ENCODE data around the gene LEF1.

The LEF1 gene

GRCh38 chr4:108192056-108192455 lies 23.3 kb upstream of the LEF1 start:
- Mint-ChIP-seq H3K27me3 (ENCODE audit: low read depth) (peaks cover 5% of the 10 kb centered on the region), H3K4me3 (no peak overlapping the region), H3K4me1 (ENCODE audit: low read depth) (peaks cover 20% of the 10 kb centered on the region), H3K36me3 (ENCODE audit: low read depth) (peaks cover 4% of the 10 kb centered on the region), H3K27ac (no peak overlapping the region), H3K9me3 (no peaks in the 10 kb centered on the region)

DNA sequence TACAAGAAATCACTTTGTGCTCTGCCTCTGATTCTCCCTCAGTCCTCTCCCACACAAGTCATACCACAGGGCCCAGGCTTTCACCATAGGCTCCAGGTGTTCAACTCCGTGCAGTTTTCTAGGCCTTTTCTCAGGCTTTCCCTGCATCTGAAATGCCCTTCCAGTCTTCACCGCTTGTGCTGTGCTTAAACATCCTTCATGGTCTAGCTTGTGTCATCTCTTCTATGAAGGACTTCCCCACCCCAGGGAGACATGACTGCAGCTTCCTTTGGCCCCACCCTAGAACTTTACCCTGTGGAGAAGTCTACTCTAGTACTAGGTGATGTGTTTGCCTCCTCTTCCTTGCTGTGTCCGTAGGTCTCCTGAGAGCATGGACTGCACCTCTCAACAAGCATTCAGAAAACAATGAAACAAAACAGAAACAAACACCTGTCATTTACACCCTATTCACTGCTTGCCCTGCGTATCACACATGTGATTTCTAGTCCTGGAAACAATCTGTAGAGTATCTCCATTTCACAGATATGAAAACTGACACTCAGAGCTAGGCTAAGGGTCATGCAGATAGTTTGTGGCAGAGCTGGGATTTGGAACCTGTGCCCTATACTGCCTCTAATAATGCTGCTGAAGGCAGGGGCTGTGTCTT lies 22.7 kb upstream of the LEF1 start:
- peaks cover 20% of the 10 kb centered on the region for H3K4me1 Mint-ChIP-seq (ENCODE audit: low read depth)
- H3K4me3 Mint-ChIP-seq = peak overlapping the region; percentile 0
- peaks cover 5% of the 10 kb centered on the region for H3K27me3 Mint-ChIP-seq (ENCODE audit: low read depth)
- peaks cover 4% of the 10 kb centered on the region for H3K36me3 Mint-ChIP-seq (ENCODE audit: low read depth)
- no peaks in the 10 kb centered on the region for H3K9me3 Mint-ChIP-seq
- peak overlapping the region; percentile 34 for H3K27ac Mint-ChIP-seq

DNA sequence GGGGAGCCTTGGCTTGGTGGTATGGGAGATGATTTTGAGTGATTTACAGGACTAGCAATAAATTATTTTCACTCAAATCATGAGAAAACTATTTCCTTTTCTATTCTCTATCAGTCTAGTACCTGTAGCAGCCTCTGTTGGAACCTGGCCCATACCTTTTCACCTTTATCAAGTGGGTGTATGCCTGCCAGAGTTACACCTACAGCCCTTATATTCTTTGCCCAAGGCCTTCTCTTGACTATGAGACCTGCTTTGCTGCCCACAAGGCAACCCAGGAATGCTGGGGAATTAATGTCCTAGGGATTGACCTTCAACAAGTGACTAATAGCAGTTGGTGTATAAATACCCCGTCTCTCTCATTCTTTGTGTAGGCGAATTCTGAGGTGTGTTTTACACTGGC lies 20.0 kb upstream of the LEF1 start:
- no peak overlapping the region for H3K27ac Mint-ChIP-seq
- H3K27me3 Mint-ChIP-seq (ENCODE audit: low read depth) = peaks cover 5% of the 10 kb centered on the region
- no peaks in the 10 kb centered on the region for H3K9me3 Mint-ChIP-seq
- H3K4me1 Mint-ChIP-seq (ENCODE audit: low read depth) = peaks cover 19% of the 10 kb centered on the region
- H3K4me3 Mint-ChIP-seq = no peak overlapping the region
- H3K36me3 Mint-ChIP-seq (ENCODE audit: low read depth) = peaks cover 4% of the 10 kb centered on the region

- peaks cover 2% of the 10 kb centered on the region for H3K36me3 Mint-ChIP-seq (ENCODE audit: low read depth)
- peaks cover 9% of the 10 kb centered on the region for H3K4me1 Mint-ChIP-seq (ENCODE audit: low read depth)
- H3K4me3 Mint-ChIP-seq = no peak overlapping the region
- peaks cover 8% of the 10 kb centered on the region for H3K27me3 Mint-ChIP-seq (ENCODE audit: low read depth)
- H3K9me3 Mint-ChIP-seq = no peaks in the 10 kb centered on the region
- H3K27ac Mint-ChIP-seq = no peak overlapping the region
Observed at GRCh38 chr4:108185252-108185651, 16.5 kb upstream of the LEF1 start.

- H3K9me3 Mint-ChIP-seq = no peaks in the 10 kb centered on the region
- H3K27me3 Mint-ChIP-seq (ENCODE audit: low read depth) = peaks cover 7% of the 10 kb centered on the region
- H3K27ac Mint-ChIP-seq = no peak overlapping the region
- no peaks in the 10 kb centered on the region for H3K36me3 Mint-ChIP-seq (ENCODE audit: low read depth)
- no peak overlapping the region for H3K4me3 Mint-ChIP-seq
- H3K4me1 Mint-ChIP-seq (ENCODE audit: low read depth) = peaks cover 6% of the 10 kb centered on the region
Observed at GRCh38 chr4:108184453-108185049, 15.8 kb upstream of the LEF1 start.

GRCh38 chr4:108181704-108182103 lies 13.0 kb upstream of the LEF1 start:
- Mint-ChIP-seq H3K4me1 (ENCODE audit: low read depth) (peaks cover 10% of the 10 kb centered on the region), H3K27ac (no peak overlapping the region), H3K9me3 (no peaks in the 10 kb centered on the region)

DNA sequence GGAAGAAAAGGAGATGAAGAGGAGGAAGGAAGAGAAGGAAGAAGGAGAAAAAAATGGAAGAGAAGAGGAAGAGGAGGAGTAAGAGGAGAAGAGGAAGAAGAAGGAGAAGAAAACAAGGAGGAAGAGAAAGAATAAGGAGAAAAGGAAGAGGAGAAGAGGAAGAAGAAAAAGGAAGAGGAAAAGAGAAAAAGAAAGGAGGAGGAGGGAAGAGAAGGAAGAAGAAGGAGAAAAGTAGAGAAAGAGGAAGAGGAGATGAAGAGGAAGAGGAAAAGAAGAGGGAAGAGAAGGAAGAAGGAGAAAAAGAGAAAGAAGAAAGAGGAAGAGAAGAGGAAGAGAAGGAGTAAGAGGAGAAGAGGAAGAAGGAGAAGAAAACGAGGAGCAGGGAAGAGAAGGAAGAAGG lies 11.8 kb upstream of the LEF1 start:
- Mint-ChIP-seq H3K4me3 (no peak overlapping the region), H3K9me3 (no peaks in the 10 kb centered on the region), H3K27me3 (ENCODE audit: low read depth) (peaks cover 7% of the 10 kb centered on the region), H3K27ac (no peak overlapping the region), H3K4me1 (ENCODE audit: low read depth) (peaks cover 14% of the 10 kb centered on the region), H3K36me3 (ENCODE audit: low read depth) (peaks cover 5% of the 10 kb centered on the region)

More at GRCh38 chr4:108181704-108182103, 13.0 kb upstream of the LEF1 start:
- H3K36me3 Mint-ChIP-seq (ENCODE audit: low read depth) = peaks cover 5% of the 10 kb centered on the region
- H3K27me3 Mint-ChIP-seq (ENCODE audit: low read depth) = peaks cover 7% of the 10 kb centered on the region
- no peak overlapping the region for H3K4me3 Mint-ChIP-seq

DNA sequence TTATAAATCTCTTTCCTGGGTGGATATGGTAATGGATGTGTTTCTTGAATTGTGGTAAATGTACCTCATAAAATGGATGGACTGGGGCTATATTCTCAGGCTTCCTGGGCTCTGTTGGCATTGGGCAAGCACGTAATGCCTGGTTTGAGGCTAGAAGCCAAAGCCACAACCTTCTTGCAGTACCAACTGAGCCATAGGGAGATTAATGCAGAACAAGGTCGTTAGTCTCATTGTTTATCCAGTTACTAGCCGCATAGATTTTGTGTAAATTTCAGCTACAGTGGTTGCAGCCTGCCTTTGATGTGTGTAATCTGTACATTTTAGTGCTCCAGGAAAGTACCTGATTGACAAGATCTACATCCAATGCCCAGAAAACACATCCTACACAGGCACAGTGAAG lies 7.2 kb upstream of the LEF1 start:
- Mint-ChIP-seq H3K4me3 (no peak overlapping the region), H3K27me3 (ENCODE audit: low read depth) (peaks cover 13% of the 10 kb centered on the region), H3K27ac (no peak overlapping the region), H3K4me1 (ENCODE audit: low read depth) (peaks cover 30% of the 10 kb centered on the region), H3K36me3 (ENCODE audit: low read depth) (peaks cover 5% of the 10 kb centered on the region), H3K9me3 (no peaks in the 10 kb centered on the region)

DNA sequence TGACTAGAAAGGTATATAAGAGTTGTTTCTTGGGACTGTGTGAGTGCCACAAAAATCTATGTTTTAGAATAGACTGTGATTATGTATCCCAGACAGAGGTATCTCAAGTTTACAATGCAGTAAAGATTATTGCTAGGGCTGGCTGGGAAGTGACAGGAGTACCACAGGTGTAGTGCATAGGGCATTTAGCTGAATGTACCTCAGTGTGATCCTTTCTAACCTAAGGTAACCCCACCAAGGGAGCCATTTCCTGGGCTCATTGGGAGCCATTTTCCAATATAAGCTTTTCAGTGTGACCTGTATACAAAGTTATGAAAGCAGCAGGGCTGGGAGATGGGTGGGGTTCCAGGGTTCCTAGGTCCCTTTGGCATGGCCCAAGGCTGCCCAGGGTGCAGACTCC lies 6.1 kb upstream of the LEF1 start:
- Mint-ChIP-seq H3K4me3 (no peak overlapping the region), H3K4me1 (ENCODE audit: low read depth) (peaks cover 38% of the 10 kb centered on the region), H3K36me3 (ENCODE audit: low read depth) (peaks cover 5% of the 10 kb centered on the region), H3K27me3 (ENCODE audit: low read depth) (peaks cover 15% of the 10 kb centered on the region), H3K9me3 (no peaks in the 10 kb centered on the region), H3K27ac (no peak overlapping the region)

- Mint-ChIP-seq H3K27ac (peak overlapping the region; percentile 91), H3K9me3 (no peaks in the 10 kb centered on the region), H3K27me3 (ENCODE audit: low read depth) (peaks cover 22% of the 10 kb centered on the region), H3K4me3 (peak overlapping the region; percentile 92), H3K36me3 (ENCODE audit: low read depth) (peaks cover 5% of the 10 kb centered on the region), H3K4me1 (ENCODE audit: low read depth) (peaks cover 47% of the 10 kb centered on the region)
Observed at GRCh38 chr4:108173599-108174057, 4.9 kb upstream of the LEF1 start.

DNA sequence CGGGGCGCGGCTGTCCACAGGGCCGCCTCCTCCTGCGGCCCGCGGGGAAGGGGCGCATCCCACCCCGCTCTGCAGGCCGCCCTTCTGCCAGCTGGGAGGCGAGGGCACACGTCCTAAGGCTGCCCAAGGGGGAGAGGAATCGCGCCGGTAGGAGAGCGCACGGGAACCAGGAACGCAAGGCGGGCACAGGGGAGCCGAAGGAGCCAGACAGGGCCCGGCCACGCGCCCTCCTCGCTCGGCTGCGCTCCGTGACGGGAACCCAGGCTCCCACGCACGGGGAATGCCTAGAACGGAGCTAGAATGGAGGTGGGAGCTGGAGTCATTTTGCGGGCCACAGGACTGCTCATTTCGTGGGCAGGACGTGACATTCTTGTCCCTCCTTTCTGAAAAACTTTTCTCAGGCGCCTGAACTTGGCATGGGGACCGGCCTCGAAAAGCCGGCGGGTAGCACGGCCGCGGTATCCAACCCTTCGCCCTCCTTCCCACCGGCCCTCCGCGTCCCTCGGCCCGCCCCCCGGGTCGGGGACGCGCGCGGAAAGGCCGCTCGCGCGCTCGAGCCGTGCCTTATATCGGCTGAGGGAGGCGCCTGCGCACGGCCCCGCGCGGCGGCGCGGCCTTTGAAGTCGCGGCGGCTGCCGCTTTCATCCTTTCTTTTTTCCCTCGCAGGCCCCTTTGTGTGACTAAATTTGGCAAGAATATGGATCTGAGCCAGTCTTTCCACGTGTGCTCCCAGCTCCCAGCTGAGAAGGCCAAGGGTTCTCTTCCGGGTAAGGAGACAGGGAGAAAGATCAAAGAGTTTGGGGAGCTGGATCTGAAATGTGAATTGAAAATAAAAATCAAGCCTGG lies 4.2 kb upstream of the LEF1 start:
- H3K27me3 Mint-ChIP-seq (ENCODE audit: low read depth) = peaks cover 22% of the 10 kb centered on the region
- H3K9me3 Mint-ChIP-seq = no peaks in the 10 kb centered on the region
- peaks cover 47% of the 10 kb centered on the region for H3K4me1 Mint-ChIP-seq (ENCODE audit: low read depth)
- peak overlapping the region; percentile 92 for H3K4me3 Mint-ChIP-seq
- peaks cover 5% of the 10 kb centered on the region for H3K36me3 Mint-ChIP-seq (ENCODE audit: low read depth)
- H3K27ac Mint-ChIP-seq = peak overlapping the region; percentile 91

- Mint-ChIP-seq H3K27me3 (ENCODE audit: low read depth) (peaks cover 22% of the 10 kb centered on the region), H3K36me3 (ENCODE audit: low read depth) (peaks cover 4% of the 10 kb centered on the region), H3K27ac (peak overlapping the region; percentile 77)
Observed at GRCh38 chr4:108172231-108172752, 3.6 kb upstream of the LEF1 start.

GRCh38 chr4:108171339-108172230 lies 2.9 kb upstream of the LEF1 start:
- no peaks in the 10 kb centered on the region for H3K9me3 Mint-ChIP-seq
- H3K27me3 Mint-ChIP-seq (ENCODE audit: low read depth) = peaks cover 22% of the 10 kb centered on the region
- H3K4me1 Mint-ChIP-seq (ENCODE audit: low read depth) = peaks cover 46% of the 10 kb centered on the region
- H3K27ac Mint-ChIP-seq = peak overlapping the region; percentile 77
- H3K4me3 Mint-ChIP-seq = peak overlapping the region; percentile 81
- H3K36me3 Mint-ChIP-seq (ENCODE audit: low read depth) = peaks cover 4% of the 10 kb centered on the region

More at GRCh38 chr4:108172231-108172752, 3.6 kb upstream of the LEF1 start:
- peaks cover 44% of the 10 kb centered on the region for H3K4me1 Mint-ChIP-seq (ENCODE audit: low read depth)
- H3K9me3 Mint-ChIP-seq = no peaks in the 10 kb centered on the region
- H3K4me3 Mint-ChIP-seq = peak overlapping the region; percentile 81
